Natural killer cell (primary cell): ENCODE results near the gene ELP4. TPM values are rescaled to one million over a fixed set of nuclear protein-coding genes. Genes with fewer than 3 reads are reported as not detected.

Experiments
- total RNA-seq, 4 donors: library from RNA; stranded (reverse); fragments of 120-200 nt in 1 of 4; gene quantifications; one replicate each; pipeline versions ENCODE4 v1.2.3 to v1.2.4, GENCODE V29; 2013 to 2022

ELP4 gene
- total RNA-seq, 3 donors from 2014 or later (not counting 1 experiment from before 2014, with no cell fraction given): 22.8 to 29.6 (median 23.4) TPM

Other genes with a start within 250 kb of the ELP4 start
- gene DCDC1, start 140.0 kb upstream of the ELP4 start, total RNA-seq: not detected
- 10 to 100 TPM; 14.9 to 22.7 (median 18.6) TPM for gene DNAJC24, start 139.9 kb upstream of the ELP4 start, total RNA-seq
- 10 to 100 TPM; 12.0 to 17.3 (median 15.7) TPM for gene IMMP1L, start 145 bp upstream of the ELP4 start, total RNA-seq